Stimulated activated CD4-positive, alpha-beta T cell treated with anti-CD3 and anti-CD28 coated beads, Interleukin-4, amount 100 ng/mL, for 1 hour (primary cell): ENCODE results near the gene APOA4.

Experiments
- DNase-seq: peaks from one replicate; pipeline ENCODE4 v3.0.0-alpha.2; 2020

The APOA4 gene

DNA sequence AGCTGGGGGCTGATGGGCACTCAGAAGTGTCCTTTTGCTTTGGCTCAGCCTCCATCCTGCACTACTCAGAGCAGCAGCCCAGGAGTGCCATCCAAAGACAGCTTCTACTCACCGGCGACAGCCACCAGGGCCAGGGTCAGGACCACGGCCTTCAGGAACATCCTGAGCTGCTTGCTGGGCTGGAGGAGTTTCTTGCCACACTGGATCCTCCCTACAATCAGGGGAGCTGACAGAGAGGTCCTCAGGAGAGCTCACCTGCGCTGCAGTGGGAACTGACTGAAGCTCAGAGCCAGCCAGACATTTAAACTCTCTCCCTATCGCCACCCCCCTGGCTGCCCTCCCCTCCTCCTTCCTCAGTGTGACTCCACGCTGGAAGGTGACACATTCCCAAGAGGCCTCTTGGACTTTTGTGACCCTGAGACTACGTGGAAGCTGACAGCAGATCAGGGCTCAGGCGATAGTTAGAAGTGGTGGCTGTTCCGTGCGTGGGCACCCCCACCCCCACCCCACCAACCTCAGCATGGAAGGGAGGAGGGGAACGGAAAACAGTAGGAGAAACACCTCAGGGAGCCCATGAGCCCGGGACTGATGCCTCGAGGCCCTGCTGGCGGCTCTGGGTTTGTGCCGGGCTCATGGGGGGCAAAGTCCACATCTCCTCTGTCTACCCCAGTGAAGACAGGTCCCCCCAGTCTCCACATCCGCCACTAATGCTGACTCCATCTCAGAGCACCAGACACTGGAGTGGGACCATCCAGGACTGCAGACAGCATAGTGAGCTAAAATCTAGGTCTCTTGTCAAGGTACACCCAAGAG, at the start of gene APOA4:
APOA4 (minus strand) TSS at position 274 of the 813 bp plus-strand sequence; CDS start at position 161, 113 bp downstream.
- DNase-seq = no peak

DNA sequence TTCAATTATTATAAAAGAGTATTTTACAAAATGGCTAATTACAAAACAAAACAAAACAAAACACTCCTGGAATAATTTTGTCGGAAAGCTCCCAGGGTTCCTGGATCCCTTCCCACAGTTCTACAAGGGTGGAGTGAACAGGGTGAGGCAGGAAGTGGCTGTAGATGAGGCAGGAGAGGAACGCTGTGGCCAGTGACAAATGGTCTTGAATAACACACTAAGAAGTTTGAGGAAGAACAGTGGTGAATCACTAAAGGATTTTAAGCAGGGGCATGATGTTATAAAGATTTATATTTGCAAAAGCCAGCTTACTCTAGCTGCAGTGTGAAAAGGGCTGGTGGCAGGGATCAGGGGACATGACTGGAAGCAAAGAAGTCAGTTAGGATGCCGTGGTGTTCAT, 48.1 kb upstream of the APOA4 start:
- no peak for DNase-seq

DNA sequence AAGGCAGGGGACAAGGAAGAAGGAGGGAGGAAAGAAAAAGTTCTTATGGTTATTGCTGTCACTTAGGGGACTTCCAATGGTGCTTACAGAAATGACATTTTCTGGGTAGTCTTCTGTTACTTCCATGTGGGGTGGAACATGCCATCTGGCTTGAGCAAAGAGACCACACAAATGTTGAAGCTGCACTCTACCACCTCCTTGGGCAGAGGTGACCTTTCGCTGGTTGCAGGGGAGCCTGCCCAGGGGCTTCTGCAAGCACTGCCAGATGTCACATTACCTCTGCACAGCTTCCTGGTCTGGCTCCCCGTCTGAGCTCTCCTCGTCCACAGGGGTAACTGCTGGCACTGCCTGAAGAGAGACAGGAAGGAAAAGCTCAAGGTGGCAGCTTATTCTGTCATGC, 47.0 kb upstream of the APOA4 start:
- DNase-seq = no peak

DNA sequence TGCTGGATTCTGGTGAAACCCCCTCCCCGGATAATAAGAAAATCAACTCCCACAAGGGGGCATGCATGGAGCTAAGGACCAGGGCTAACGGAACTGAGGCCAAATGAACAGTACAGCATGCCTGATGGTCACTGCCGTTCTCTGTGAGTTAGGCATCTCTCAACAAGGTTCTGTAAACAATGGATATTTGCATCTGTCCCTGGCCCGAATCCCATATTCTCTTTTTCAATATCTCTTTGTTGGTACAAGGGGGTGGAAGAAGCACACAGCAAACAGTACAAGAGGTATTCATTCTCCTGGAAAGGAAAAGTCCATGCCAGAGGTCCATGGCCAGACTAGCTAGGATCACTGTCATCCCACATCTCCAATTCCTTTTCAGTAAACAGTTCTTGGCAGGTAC, 46.5 kb upstream of the APOA4 start:
- DNase-seq = no peak

DNA sequence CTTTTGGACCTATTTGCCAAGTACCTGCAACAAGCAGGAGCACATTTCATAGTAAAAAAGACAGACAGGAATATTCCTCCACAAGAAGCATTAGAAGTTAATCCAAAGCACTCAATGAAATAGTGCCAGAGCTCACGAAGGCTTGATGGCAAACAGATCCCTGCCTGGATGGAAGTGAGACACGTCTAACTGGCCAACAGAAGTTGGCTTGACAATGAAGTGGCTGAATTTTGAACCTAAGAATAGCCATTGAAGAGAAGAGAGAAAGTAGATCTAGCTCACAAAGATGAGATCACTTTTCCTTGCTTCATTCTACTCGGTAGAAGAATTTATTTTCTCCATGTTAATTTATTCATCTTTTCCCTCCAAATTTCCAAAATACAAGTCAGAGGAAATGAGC, 45.0 kb upstream of the APOA4 start:
- no peak for DNase-seq

DNA sequence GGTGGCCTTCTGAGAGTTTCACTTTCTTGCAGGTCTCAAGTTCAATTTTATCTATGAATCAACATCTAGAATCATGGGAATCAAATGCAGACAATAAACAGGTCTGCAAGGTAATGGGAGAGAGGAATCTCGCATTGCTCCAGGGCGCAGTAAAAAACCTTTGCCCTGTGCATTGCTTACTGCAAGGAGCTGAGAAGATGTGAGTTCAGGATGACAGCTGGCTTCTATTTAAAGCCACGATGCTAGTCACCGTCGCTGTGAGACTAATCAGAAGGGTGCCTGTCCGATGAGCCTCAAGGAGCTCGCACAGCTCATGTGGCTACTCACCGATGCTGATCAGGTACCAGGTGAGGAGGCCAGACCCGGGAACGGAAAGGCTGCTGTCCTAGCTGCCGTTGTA, 44.5 kb upstream of the APOA4 start:
- DNase-seq = no peak

DNA sequence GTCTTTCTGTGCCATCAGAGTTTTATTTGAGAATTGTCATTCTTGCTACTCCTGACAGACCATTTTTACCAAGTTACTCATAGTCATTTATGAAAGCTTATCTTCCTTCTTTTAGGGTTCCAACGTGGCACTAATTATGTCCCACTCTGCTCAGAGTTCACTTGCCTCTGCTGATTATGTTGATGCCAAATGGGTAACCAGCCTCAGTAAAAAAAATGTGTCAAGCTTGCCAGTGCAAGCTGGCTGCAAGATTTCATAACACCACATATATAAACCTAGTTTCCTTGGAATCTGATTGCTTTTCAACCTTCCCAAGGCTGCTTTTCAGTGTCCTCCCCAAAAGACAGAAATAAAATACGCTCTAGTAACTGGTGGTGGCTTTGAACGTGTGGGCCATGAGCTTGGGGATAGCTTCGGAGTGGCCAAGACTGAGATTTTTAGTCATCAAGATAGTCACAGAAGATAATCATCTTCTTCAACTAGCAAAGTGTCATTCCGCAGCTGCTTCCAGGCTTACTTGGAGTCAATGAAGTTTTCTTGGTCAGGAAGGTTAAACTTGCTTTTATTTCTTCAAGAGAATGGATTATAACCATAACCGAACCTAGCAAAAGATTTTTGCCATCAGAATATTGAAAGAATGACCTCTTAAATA, 43.8 kb upstream of the APOA4 start:
- no peak for DNase-seq

DNA sequence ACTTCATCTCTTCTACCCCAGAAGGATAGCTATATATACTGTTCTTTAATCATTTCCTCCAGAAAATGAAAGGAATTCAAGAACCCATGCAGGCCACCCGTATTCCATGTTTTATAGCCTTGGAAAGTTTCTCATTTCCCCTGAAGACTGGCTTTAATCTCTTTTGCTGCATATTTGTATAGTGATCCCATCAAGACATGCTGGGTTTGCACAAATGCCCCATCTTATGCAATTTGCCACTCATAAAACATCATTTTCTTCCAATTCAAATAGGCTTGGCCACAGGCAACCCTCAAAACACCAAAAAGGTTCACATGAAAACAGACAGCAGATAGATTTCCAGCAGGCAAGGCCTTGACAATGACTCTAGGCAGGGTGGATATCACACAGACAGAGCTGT, 42.6 kb upstream of the APOA4 start:
- no peak for DNase-seq

DNA sequence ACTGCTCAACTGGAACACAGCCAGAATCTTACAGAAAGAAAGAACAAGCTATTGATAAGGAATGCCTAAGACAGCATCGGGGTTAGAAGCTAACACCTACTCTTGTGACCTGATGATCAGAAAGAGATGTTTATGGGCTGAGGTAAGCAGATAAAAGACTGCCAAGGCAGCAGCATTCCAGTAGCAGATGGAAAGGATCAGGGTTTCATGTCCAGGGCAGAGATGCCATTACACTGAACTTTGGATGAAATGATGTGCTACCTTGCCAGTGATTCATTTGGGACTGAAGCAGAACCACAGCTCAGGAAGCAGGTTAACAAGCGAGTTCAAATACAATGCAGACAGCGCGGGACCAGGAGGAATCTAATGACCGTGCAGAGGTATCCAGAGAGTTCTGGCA, 41.4 kb upstream of the APOA4 start:
- no peak for DNase-seq

DNA sequence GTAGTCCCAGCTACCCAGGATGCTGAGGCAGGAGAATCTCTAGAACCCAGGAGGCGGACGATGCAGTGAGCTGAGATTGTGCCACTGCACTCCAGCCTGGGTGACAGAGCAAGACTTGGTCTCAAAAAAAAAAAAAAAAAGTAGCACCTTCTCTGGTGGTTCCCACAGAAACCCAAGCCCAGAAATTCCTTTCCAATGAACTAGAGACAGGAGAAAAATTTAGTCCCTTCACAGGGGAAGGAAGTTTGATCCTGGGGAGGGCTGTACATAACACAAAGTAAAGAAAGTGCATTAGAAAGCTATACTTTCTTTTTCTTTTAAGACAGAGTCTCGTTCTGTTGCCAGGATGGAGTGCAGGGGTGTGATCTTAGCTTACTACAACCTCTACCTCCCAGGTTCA, 39.8 kb upstream of the APOA4 start:
- no peak for DNase-seq

DNA sequence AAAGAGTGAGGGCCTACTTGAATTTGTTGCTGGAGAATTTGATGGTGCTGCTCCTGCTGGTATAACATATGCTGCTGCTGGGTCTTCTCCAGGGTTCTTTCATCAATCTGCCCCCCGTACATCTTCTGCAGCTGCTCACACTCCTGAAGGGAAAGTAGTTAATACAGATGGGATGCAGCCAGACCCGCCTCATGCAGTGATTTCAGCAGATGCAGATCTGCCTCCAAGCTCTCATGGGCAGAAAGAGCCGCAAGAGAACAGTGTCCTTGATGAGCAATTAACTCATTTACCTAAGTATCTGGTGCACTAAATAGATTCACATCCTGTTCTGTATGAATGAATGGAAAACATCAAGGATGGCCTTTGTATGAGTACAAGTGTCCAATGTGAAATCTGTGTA, 39.1 kb upstream of the APOA4 start:
- no peak for DNase-seq

DNA sequence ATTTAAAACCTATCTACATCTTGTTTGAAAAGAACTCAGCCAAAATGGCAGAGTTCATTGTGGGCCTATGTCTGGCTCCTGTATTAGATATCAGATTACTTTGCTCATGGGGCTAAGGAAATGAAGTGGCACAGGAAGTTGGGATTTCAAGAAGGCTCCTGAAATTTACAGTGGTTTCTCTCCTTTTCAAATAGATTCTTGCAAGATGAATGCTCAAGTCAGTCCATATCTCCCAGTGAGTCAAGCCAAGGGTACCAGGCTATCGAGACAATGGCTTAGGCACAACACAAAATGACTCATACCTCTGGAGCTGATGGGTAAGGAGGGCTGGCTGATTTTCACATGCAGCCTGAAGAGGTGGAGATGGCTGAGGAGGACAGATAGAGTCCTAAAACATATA, 38.4 kb upstream of the APOA4 start:
- no peak for DNase-seq

DNA sequence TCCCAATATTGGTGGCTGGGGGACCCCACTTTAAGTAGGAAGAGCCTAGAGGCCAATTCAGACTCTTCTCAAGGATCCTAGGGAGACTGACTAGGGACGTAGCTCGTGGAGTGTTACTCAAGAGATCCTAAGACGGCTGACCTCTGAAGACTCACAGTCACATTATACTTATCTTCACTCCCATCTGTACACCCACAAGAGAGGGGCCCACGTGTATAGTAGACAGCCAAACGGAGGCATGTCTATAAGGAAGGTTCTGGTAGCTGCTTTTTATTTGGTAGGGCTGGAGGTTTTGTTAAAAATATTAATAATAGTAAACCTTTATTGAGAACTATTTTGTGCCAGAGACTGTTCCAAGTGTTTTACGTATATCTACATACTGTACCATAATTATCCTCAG, 37.2 kb upstream of the APOA4 start:
- no peak for DNase-seq

DNA sequence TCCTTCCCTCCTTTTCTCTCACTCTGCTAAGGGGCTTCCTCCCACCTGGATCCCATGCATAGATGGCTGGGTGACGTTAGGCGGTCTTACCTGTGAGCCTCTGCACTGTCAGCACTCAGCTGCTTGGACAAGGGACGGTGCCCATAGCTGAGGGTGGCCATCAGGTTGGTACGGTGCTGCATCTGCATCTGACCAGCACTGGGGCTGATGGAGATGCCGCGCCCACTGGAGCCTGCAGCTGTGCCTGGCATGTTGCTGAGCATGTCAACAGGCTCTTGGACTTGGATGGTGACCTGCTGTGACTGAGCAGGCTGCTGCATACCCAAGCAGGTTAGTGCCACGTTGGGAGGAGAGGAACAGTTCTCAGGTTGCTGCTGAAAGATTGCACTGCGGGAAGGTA, 36.1 kb upstream of the APOA4 start:
- no peak for DNase-seq

DNA sequence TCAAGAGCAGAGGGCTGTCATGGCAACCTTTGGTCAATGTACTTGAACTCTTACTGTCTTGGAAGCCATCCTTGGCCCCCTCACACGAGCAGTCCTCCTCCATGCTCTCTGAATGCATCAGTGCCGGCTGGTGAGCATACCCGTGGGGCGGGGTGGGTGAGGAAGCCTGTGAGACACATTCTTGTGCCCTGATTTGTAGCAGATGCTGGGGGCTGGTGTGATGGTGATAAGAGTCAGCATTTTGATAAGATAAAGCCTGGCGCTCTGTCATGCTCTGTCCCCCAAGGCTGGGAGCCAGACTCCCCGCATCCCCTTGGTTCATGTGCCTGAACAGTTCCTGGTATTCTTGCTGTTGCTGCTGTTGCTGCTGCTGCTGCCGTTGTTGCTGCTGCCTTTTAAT, 34.8 kb upstream of the APOA4 start:
- no peak for DNase-seq

DNA sequence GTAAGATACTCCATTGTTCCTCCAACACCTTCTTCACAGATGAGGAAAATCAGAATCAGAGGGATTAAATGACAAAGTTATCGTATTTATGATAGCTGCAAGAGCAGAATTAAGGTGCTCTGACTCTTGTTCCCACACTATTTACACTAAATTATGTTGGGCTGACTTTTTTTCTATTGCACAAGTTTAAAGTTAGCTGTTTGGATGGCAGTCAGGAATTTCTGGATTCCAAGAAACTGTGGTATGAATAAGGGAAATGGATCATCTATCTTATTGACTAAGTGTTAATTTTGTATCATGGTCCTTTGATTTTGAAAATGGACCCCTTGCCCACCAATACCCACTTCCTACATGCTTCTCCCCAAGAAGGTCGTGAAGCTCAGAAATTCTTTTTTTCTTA, 34.2 kb upstream of the APOA4 start:
- DNase-seq = no peak

DNA sequence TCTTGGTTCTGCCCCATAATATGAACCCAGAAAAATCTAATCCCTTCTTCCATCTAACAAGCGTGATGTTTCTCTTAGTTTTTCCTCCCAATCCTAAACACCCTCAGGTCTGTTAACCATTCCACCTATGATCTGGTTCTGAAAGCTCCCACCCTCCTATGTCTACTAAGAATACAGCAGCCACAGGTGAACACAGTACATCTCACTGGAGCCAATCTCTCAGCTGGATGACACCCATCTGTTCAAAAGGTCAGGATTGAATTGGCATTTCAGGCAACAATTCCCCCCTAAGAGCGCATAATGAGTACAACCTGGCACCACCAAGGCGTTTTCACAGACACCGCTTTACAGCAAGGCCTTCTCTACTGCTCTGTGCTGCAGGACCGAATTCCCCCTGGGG, 33.3 kb upstream of the APOA4 start:
- no peak for DNase-seq

DNA sequence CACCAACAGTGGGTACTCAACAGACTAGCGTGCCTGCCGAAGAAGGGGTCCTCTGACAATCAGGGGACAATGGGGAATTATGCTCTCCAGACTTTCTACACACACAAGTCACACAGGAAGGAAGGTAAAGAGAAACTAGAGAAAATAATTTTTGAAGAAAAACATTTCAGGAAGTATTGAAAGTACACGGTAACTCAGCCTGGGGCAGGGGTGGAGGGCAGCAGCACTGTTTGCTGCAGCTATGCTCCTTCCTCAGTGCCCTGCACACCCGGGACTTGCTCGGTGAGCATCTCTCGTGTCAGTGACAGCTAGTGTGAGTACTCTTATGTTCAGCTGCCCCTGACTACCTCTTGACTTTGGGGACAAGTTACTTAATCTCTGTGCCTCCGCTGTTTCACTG, 32.3 kb upstream of the APOA4 start:
- no peak for DNase-seq

DNA sequence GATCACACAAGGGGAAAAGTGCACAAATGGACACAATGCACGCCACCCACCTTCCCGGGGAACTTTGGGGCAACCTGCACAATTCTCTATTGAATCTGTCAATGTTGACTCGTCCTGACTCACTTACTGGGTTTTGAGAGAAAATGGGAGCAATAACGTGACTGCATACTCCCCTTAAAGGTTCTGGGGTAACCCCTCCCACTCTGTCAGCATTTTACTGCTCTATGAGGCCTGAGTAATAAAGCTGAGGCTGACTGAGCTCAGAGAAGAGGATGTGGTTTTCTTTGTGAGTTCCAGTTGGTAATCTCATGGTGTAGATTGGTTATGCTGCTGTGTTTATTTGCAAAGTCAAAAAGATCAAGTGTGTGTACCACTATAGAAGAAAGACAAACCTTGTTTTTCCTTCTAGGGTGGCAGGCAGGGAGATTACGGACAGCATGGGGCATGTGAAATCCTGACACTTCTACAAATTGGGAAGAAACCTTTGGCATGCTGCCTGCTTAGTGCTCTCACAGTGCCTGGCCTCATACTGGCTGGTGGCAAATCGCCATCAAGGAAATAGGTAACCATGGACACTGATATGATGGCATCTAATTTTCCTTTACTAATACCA, 30.5 kb upstream of the APOA4 start:
- peak; percentile 34 for DNase-seq

DNA sequence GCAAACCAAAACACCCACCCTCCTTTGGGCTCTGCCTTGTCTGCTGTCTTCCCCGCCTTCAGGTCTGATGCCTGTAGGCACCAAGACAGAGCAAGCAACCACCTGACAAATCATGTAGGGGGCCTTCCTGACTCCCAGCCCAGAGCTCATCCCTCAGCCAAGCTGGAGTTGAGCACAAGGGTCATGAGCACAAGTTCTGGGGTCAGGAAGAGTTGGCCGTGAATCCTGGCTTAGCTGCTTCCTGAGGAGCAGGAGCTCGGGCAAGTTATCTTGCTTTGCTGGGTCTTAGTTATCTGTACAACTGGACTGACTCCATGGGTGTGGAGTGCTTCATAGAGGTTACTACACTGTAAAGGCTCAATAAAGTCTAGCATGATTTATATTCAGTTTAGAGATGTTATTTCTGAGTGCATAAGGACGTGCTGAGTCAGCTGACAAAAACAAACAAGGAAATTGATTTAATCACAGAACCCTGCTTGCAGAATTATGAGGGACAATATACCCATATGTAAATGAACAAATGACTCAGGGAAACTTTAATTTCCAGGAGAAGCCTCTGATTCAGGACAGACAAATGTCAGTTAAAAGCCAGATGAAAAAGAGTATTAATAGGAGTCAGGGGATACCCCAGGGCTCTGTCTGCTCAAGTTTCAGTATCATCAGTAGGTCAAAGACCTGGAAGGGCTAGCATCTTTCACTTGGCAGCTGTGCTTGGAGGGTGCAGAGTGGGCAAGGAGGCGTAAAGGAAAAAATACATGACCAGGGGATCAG, 29.3 kb upstream of the APOA4 start:
- no peak for DNase-seq

DNA sequence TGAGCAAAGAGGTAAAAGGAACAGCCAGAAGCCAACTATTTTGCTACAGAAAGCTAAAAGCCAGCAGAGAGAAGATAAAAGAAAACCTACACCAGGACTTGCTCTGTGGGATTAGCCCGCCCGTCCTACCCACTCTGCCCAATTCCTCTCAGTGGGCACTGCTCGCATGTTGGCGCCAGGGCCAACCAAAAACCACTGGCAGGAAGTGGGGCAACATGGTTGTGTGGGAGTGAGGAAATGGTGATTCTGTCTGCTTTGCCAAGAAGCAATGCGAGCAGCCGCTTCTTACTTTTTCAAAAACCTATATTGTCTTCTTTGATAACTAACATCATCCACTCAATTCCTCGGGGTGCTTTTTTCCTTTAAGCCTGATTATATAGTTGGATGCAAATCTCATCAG, 28.5 kb upstream of the APOA4 start:
- peak; percentile 19 for DNase-seq

DNA sequence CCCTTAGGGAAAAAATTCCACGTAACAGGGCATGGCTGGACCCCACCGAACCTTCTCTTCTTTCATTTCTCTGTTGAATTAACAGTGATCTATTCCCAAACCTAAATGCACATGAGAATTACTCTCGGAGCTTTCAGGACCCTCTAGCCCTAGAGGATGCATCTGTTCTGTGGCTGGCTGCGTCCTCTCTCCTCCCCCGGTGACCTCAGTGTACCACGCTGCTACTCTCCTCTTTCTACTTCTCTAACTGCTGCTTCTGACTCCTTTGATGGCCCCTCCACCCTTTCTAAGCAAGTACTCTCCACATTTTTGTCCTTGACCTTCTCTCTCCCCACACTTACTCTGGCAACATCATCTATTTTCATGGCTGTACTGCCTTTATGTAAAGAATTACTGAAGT, 26.4 kb upstream of the APOA4 start:
- no peak for DNase-seq

DNA sequence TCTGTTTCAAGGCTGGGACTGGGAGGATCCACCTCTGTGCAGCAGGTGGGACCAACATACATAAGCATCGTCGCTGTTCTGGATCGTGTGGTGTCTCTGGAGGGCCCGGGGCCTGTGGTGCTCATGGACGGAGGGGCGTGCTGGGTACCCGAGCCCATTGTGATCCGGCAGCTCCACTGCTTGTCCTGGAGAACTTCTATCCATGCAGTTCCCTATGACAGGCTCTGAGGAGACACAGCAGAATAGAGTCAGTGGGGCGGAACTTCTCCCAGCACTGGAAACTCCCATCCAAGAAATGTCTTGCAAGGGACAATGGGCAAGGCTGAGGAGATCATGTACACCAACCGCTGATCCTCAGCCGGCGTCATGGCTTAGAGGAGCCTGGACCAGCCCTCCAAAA, 26.0 kb upstream of the APOA4 start:
- DNase-seq = no peak

DNA sequence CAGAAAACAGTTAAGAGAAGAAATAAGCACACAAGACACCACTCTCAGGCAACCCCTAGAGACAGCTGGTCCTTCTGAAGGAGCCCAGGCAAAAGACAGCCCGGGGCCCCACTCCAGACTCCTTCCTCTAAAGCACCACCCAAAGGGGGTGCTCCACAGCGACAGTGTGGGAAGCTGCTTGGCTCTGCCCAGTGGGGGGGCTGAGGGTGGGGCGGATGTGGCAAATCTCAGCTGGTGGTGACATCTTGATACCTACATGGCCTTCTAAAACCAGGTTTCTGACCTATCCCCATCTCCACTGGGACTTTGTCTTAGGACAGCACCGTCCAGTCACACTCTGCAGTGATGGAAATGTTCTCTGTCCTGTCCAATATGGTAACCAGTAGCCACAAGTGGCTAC, 24.5 kb upstream of the APOA4 start:
- no peak for DNase-seq
